Heart left ventricle (tissue), 16 donors: ENCODE data around the gene PEMT. TPM values are rescaled to one million over a fixed set of nuclear protein-coding genes. Genes with fewer than 3 reads are reported as not detected.

ENCODE experiments used
- ATAC-seq, 4 donors: fragments of 200-7000 bp; cut with Tn5 transposase; one replicate each; pipeline ENCODE4 v1.9.1; 2020 to 2022; ENCODE audit warnings: moderate library complexity in 4 of 4, mild to moderate bottlenecking in 3 of 4, moderate number of reproducible peaks in 1 of 4
- DNase-seq, 5 donors: peaks; one replicate each; pipeline ENCODE4 v3.0.0-alpha.2; 2020
- H3K27ac ChIP-seq, 12 donors: fragments of 200-600 bp; sonication (generic) in 4 of 12; one replicate each; pipeline versions ENCODE4 v1.5.0 to v1.8.0; 2016 to 2022; ENCODE audit warnings: mild to moderate bottlenecking in 2 of 12
- H3K27me3 ChIP-seq, 9 donors: fragments of 200-600 bp; sonication (generic) in 2 of 9; one replicate each; pipeline versions ENCODE4 v1.5.1 to v1.8.0; 2016 to 2022; ENCODE audit warnings: mild to moderate bottlenecking in 3 of 9
- H3K36me3 ChIP-seq, 9 donors: fragments of 200-600 bp; sonication (generic) in 2 of 9; one replicate each; pipeline versions ENCODE4 v1.5.0 to v1.8.0; 2018 to 2022; ENCODE audit warnings: mild to moderate bottlenecking in 2 of 9
- H3K4me1 ChIP-seq, 12 donors: fragments of 200-600 bp; sonication (generic) in 4 of 12; one replicate each; pipeline versions ENCODE4 v1.5.0 to v1.8.0; 2016 to 2022; ENCODE audit warnings: mild to moderate bottlenecking in 3 of 12
- H3K4me3 ChIP-seq, 12 donors: fragments of 200-600 bp; sonication (generic) in 4 of 12; one replicate each; pipeline versions ENCODE4 v1.5.0 to v1.8.0; 2017 to 2022; ENCODE audit warnings: mild to moderate bottlenecking in 9 of 12, moderate library complexity in 4 of 12
- H3K9me3 ChIP-seq, 12 donors: fragments of 200-600 bp; sonication (generic) in 4 of 12; one replicate each; pipeline versions ENCODE4 v1.5.0 to v1.8.0; 2016 to 2022; ENCODE audit warnings: mild to moderate bottlenecking in 1 of 12
- CTCF ChIP-seq, 12 donors: fragments of 200-600 bp; sonication (generic) in 4 of 12; IDR thresholded peaks; one replicate each; pipeline versions ENCODE4 v1.5.0 to v1.8.0; 2018 to 2022; ENCODE audit warnings: antibody characterized with exemption in 12 of 12, mild to moderate bottlenecking in 5 of 12
- POLR2A ChIP-seq, 2 donors: fragments of 450-650 bp; IDR thresholded peaks; one replicate each; pipeline ENCODE4 v1.6.1; 2017; ENCODE audit warnings: antibody characterized with exemption in 2 of 2, mild to moderate bottlenecking in 2 of 2, moderate library complexity in 2 of 2
- WGBS, 4 donors: extraction: QIAGEN DNeasy Blood & Tissue Kit in 2 of 4; methylation state at CpG; one replicate each; pipeline versions ENCODE4 v1.1.5 to v1.1.7; 2013 to 2018; 5-methylcytosine and 5-hydroxymethylcytosine counted together
- intact Hi-C, 10 donors: fragments of 100-400 bp; cut with DNase I; formaldehyde crosslinking; loops; one replicate each; pipeline versions ENCODE4 v1.11.1 to v1.14.2; 2022
- polyA plus RNA-seq, 2 donors: library from polyadenylated mRNA; stranded (reverse); fragments of 200-250 nt; gene quantifications; one replicate each; pipeline ENCODE4 v1.2.3, GENCODE V29; 2013
- total RNA-seq, 9 donors: library from RNA; depleted of rRNA in 2 of 9; stranded (reverse); fragments of >200 nt in 2 of 9; fragmentation: NEBNext Ultra II Directional in 3 of 9; extraction: Animal tissue kit (Norgen Biotek cat#: 25700) in 3 of 9; gene quantifications; one replicate each; pipeline versions ENCODE4 v1.1.0 to v1.2.4, GENCODE V29; 2016 to 2023
- donor health status: ischemic (EF 13 %, LVEDD 7.1; RV severe dilation, severe dysfunction).
- donor health status: healthy with polysubstance abuse.
- donor health status: DM: no; HTN: yes; CAD: no.
- donor health status: DM: no; HTN: no; CAD: no.
- donor health status: ischemic (EF 25% LVEDD 6.9; RV normal size, moderate dysfunction).
- donor health status: ischemic (EF 25% LVEDD 5.7; RV mildly dilated, moderate dysfunction).
- donor health status: healthy.
- donor health status: DM: yes; HTN: yes; CAD: no.
- donor health status: ischemic (EF 35%, LVEDD 5.7; RV mildly dilated, moderate dysfunction).
- donor health status: nonischemic (EF 11% LVEDD 7.7; RV severe dilation, severe dysfunction).
- donor health status: DM: yes; HTN: yes; CAD: no.
- donor health status: PGD.
- donor health status: ischemic (EF 29% LVEDD 5.4; RV normal size, mild dysfunction).
- donor health status: nonischemic (EF 23%, LVEDD 6.1; RV moderate dilation, normal function).

The PEMT gene
- total and polyA plus RNA-seq, 11 donors, result 15.7 to 42.2 (median 25.4) TPM

GRCh38 chr17:17497845-17498520, 93.5 kb downstream of the PEMT start:
- intact Hi-C loops, result loop anchor here (1.0 to 10.0 kb wide), 13 partner anchors 54 to 147 kb away; no protein-coding TSS in a partner anchor
- 95 to 100% (median 97%) methylated on average over 3 to 10 of the region's 10 CpGs for WGBS, 4 donors

GRCh38 chr17:17497065-17497844, 94.3 kb downstream of the PEMT start:
- WGBS, 4 donors, result 39 to 49% (median 41%) methylated on average over 16 to 19 of the region's 19 CpGs
- Histone ChIP-seq H3K27ac (peak overlapping the region in 8 of 12 donors; percentile 82 to 98 (median 92)), H3K9me3 (no peaks in the 10 kb centered on the region), H3K4me3 (peak overlapping the region in 11 of 12 donors; percentile 50 to 81 (median 69)), H3K27me3 (peaks cover 0 to 7% (median 0%) of the 10 kb centered on the region in 9 donors), H3K36me3 (peaks cover 0 to 9% (median 5%) of the 10 kb centered on the region in 9 donors), H3K4me1 (peaks cover 0 to 43% (median 22%) of the 10 kb centered on the region in 12 donors)
- DNase-seq (peak in 1 of 5 donors; percentile 24), ATAC-seq (no peak)
- TF ChIP-seq CTCF (IDR thresholded peaks at IDR 0.05) (peak in 4 of 12 donors; percentile 4 to 21 (median 18)), POLR2A (IDR thresholded peaks at IDR 0.05) (no peak)
- intact Hi-C loops, result loop anchor here (1.0 to 10.0 kb wide), 13 partner anchors 55 to 148 kb away; no protein-coding TSS in a partner anchor

More at GRCh38 chr17:17497845-17498520, 93.5 kb downstream of the PEMT start:
- Histone ChIP-seq H3K9me3 (no peaks in the 10 kb centered on the region), H3K4me1 (peaks cover 0 to 35% (median 20%) of the 10 kb centered on the region in 12 donors), H3K36me3 (peaks cover 0 to 1% (median 0%) of the 10 kb centered on the region in 9 donors), H3K4me3 (no peak overlapping the region), H3K27me3 (peaks cover 0 to 7% (median 0%) of the 10 kb centered on the region in 9 donors), H3K27ac (no peak overlapping the region)
- ATAC-seq, result no peak
- TF ChIP-seq CTCF (IDR thresholded peaks at IDR 0.05) (no peak), POLR2A (IDR thresholded peaks at IDR 0.05) (no peak)
- peak in 2 of 5 donors; percentile 21 to 48 for DNase-seq

GRCh38 chr17:17496189-17497064, 95.1 kb downstream of the PEMT start, which contains the start of gene RASD1:
Gene RASD1 (minus strand): TSS chr17:17496395. CDS start chr17:17496181, 214 bp downstream.
- Histone ChIP-seq H3K4me1 (peaks cover 0 to 51% (median 23%) of the 10 kb centered on the region in 12 donors), H3K4me3 (peak within 1 kb of the TSS; percentile 49 to 81 (median 68)), H3K27ac (peak within 1 kb of the TSS; percentile 78 to 98 (median 91)), H3K36me3 (peaks cover 0 to 17% (median 13%) of the 10 kb centered on the region in 9 donors), H3K27me3 (peaks cover 0 to 7% (median 0%) of the 10 kb centered on the region in 9 donors), H3K9me3 (no peaks in the 10 kb centered on the region)
- ATAC-seq (peak; percentile 72 to 92 (median 90)), DNase-seq (peak; percentile 92 to 97 (median 94))
- TF ChIP-seq POLR2A (IDR thresholded peaks at IDR 0.05), result peak; percentile 98 to 100
- peak; percentile 91 to 99 (median 98) for TF ChIP-seq CTCF (IDR thresholded peaks at IDR 0.05)
- 0 to 1% (median 1%) methylated on average over 61 to 93 of the region's 93 CpGs for WGBS, 4 donors
- intact Hi-C loops, result loop anchor here (1.0 to 10.0 kb wide), 16 partner anchors 56 to 148 kb away; no protein-coding TSS in a partner anchor
